Mammary epithelial cell (primary cell): ENCODE results near the gene ATP1A1.

ENCODE experiments used
- EZH2 ChIP-seq: IDR thresholded peaks from 2 replicates; pipeline ENCODE4 v1.6.1; 2012; ENCODE audit warnings: low read length, inconsistent platforms, borderline replicate concordance
- TF ChIP-seq, protein P1 (sequence below), 2 donors: IDR thresholded peaks in 1 of 2; conservative IDR thresholded peaks in 1 of 2; 2 replicates each; pipeline ENCODE4 v1.5.1; 2011 to 2012; ENCODE audit warnings: inconsistent platforms in 2 of 2, low read length in 2 of 2, mild to moderate bottlenecking in 2 of 2, control low read depth in 1 of 2, low read depth in 1 of 2; ENCODE audit not compliant: insufficient read depth in 1 of 2; ENCODE audit errors: extremely low read depth in 1 of 2

DNA sequence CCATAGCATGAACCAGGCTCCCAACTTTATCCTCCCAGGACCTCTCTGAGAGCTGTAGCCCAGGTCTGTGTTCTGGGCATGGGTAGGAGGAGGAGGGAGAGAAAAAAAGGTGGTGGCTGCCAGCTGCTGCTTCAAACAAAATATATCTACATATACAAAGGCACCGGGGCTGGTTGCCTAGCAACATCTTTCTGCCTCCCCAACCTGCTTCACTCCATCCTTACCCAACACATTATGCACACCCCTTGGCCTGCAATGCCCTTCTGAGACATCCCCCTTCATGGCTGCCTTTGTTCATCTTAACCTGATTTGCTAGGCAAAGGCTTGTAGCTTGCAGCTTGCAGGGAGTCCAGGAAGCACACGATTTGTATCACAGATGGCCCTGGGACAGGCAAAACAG, 27.2 kb upstream of the ATP1A1 start:
- TF ChIP-seq, protein P1, sequence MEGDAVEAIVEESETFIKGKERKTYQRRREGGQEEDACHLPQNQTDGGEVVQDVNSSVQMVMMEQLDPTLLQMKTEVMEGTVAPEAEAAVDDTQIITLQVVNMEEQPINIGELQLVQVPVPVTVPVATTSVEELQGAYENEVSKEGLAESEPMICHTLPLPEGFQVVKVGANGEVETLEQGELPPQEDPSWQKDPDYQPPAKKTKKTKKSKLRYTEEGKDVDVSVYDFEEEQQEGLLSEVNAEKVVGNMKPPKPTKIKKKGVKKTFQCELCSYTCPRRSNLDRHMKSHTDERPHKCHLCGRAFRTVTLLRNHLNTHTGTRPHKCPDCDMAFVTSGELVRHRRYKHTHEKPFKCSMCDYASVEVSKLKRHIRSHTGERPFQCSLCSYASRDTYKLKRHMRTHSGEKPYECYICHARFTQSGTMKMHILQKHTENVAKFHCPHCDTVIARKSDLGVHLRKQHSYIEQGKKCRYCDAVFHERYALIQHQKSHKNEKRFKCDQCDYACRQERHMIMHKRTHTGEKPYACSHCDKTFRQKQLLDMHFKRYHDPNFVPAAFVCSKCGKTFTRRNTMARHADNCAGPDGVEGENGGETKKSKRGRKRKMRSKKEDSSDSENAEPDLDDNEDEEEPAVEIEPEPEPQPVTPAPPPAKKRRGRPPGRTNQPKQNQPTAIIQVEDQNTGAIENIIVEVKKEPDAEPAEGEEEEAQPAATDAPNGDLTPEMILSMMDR (conservative IDR thresholded peaks at IDR 0.05 in 1 of 2, IDR thresholded peaks at IDR 0.05 in 1 of 2; ENCODE audit: extremely low read depth in 1 of 2, insufficient read depth in 1 of 2, low read depth in 1 of 2, low read length in 2 of 2): no peak
- TF ChIP-seq EZH2: no peak
